Measurements from ENCODE around the gene FRMD5. TPM values are rescaled to one million over a fixed set of nuclear protein-coding genes. Genes with fewer than 3 reads are reported as not detected.
"Not testable (repeated sequence)": the region's sequence is repeated elsewhere in the genome, so short reads cannot be mapped to it uniquely, and the experiment has no call there.

The FRMD5 gene
- polyA plus RNA-seq (2014; cell fraction: cytosol; rRNA removed), result 11.1 and 12.8 TPM in 2 replicates
- polyA plus RNA-seq (2014; cell fraction: nucleus; rRNA removed), result 9.2 and 15.1 TPM in 2 replicates

DNA sequence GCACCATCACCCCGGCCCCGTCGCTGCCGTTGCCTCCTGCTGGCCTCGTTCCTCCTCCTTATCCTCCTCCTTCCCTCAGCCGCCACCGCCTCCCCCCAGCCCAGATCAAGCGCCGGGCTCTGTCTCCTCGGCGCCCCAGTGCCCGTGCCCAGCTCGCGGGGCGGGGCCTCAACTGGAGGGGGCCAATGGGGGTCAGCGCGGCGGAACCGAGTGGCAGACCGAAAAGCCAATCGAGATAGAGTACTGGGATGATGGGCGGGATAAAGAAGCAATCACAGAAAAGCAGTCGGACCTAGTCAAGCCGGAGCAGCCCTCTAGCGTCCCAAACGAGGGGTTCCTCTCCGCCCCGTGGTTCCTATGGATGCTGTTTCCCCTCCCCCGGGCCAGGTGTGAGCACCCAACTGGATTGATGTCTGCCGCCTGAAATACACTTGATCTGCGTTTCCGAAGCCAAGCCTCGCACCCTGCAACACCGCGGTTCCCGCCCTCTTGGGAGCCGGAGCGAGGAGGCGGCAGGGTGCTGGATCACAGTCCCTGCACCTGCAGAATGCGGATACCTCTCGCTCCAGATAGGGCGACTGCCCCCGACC, at the start of gene FRMD5:
Gene FRMD5, minus strand, starts transcription at position 121 of the 590 bp plus-strand sequence.
- DNase-seq (ENCODE audit: low spot score), result peak; percentile 97

DNA sequence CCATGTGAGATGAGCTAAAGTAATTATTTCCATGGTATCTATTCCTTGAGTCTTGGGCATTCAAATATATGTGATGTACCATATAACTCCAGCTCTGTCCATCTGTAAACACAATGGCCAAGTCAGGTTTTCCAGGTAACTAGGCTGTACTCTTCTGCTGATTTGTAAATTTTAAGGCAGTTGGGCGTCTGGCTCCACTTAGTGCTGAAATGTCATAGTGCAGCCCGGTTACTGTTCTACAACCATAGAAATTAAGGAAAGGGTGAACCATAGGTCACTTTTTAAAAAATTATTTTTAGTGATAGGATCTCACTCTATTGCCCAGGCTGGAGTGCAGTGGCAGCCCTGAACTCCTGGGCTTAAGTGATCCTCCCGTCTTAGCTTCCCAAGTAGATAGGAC, 48.8 kb upstream of the FRMD5 start:
- DNase-seq (ENCODE audit: low spot score), result no peak

DNA sequence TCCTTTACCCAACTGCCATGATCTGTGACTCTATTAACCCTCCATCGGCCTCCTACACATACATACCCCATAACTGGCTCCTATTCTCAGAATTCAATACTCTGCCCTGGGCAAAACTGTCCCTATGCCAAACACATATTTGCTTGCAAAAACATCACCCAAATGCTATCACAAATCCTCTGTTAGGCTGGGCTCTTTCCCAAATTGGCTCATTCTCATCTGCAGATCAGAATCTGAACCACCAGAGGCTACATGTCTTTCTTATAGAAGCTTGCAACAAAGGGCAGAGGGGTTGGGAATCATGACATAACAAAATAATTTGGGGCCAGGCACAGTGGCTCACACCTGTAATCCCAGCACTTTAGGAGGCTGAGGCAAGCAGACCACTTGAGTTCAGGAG, 48.1 kb upstream of the FRMD5 start:
- no peak for DNase-seq (ENCODE audit: low spot score)

DNA sequence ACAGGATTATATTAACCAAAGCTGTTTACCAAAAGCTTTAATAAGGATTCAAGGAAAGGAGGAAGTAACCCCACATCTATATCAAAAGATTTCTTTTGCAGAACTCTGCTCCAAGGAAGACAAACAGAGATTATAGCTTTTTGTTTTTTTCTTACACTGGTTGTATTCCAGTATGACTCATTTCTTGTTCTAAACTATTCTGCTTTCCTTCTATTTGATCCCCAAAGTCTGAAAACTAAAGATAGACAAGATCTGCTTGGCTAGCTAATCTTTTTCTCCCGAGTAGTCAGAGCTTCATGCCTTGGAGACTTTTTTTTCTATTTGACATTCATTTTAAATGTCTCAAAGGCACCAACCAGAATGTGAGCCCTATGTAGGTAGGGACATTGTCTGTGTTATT, 36.8 kb upstream of the FRMD5 start:
- DNase-seq (ENCODE audit: low spot score), result no peak

DNA sequence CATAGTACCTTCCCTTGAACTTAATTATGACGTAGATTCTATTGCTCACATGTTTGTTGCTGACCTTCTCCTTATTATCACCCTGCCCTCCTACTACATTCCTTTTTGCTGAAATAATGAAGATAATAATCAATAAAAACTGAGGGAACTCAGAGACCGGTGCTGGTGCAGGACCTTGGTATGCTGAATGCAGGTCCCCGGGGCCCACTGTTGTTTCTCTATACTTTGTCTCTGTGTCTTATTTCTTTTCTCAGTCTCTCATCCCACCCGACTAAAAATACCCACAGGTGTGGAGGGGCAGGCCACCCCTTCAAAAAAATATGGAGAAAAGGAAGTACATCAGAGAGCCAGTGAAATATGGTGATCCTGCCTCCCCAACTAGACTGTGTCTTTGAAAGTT, 34.2 kb upstream of the FRMD5 start:
- DNase-seq (ENCODE audit: low spot score), result not testable (repeated sequence)

DNA sequence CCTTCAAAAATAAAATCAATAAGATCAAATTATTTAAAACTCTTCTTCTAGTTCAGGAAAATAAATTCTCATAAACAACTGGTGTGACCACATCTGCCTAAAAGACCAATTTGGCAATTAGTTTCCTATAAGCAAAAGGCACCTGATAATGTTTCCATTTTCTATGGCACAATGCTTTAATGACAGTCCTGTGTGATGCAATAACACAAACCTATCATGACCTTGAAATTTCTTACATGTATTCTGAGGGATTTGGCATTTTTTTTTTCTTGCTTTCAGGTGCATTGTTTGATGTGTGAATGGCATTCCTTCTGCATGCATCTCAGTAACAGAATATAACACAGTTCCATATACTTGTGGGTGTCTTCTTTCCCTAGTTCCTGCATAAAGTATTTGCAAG, 32.5 kb upstream of the FRMD5 start:
- no peak for DNase-seq (ENCODE audit: low spot score)

DNA sequence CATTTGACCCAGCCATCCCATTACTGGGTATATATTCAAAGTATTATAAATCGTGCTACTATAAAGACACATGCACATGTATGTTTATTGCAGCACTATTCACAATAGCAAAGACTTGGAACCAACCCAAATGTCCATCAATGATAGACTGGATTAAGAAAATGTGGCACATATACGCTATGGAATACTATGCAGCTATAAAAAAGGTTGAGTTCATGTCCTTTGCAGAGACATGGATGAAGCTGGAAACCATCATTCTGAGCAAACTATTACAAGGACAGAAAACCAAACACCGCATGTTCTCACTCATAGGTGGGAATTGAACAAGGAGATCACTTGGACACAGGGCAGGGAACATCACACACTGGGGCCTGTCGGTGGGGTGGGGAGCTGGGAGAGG, 31.9 kb upstream of the FRMD5 start:
- DNase-seq (ENCODE audit: low spot score), result not testable (repeated sequence)

DNA sequence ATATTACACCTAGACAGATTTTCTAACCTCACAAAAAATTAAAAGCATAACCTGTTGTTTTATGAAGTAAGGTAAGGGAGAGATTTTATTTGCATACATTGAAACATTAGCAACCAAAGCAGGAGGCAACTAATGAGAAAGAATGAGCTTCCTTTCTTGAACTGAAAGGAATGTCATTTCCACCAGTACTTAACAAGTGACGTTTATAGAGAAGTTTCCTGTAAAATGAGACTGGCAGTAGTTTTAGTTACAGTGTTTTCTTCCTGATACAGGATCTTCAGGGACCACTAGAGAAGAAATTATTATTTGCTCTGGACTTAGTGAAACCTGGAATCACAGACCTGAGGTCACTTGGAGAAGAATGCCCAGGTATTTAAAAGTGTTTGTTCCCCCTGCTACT, 27.4 kb upstream of the FRMD5 start:
- no peak for DNase-seq (ENCODE audit: low spot score)

DNA sequence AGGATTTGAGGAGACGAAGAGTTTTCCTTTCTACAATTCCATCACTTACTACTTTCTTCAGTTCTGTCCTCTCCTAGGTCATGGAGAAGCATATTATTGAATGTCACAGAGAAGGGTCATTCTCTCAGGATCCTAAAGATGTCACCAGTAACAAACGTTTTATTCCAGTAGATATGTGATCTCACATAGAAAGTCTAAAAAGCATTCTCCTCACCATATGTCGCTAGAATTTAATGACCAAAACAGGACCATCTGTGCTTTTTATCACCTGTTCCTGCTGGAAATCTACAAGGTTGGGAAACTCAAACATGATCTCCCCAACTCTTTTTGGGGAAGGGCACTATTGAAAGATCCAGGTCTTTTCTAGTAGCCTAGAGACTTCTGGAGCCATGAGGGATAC, 24.0 kb upstream of the FRMD5 start:
- DNase-seq (ENCODE audit: low spot score), result no peak

DNA sequence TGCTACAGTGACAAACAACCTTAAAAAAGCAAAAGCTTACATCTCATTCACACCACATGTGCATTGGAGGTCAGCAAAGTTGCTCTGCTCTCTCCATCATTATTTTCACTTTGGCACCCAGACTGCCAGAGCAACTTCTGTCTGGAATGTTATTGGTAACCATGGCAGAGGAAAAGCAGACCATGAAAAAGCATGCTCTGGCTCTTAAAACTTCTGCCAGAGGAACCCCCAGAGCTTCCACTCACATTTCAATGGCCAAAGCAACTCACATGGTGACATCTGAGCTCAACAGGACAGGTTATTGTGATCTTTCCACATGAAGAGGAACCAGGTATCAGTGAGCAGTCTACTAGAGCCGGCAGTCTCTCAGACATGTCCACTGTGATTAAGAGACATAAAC, 21.9 kb upstream of the FRMD5 start:
- no peak for DNase-seq (ENCODE audit: low spot score)

DNA sequence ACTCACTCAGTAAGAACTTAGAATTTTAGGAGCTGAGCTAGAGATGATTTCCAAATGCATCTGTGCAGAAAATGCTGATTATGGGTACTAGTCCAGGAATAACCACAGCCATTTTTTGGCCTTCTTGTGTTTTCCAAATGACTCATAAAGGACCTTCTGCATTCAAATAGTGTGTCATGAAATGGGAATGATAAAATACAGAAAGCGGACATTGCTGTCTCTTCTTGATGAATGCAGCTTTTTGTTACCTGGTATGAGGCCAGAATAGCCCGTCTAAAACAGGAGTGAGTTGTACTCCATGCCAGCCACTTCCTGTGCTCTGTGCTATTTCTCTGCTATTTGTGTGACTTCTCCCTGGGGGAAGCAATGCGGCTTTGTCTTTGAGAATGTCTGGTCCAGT, 20.5 kb upstream of the FRMD5 start:
- no peak for DNase-seq (ENCODE audit: low spot score)

DNA sequence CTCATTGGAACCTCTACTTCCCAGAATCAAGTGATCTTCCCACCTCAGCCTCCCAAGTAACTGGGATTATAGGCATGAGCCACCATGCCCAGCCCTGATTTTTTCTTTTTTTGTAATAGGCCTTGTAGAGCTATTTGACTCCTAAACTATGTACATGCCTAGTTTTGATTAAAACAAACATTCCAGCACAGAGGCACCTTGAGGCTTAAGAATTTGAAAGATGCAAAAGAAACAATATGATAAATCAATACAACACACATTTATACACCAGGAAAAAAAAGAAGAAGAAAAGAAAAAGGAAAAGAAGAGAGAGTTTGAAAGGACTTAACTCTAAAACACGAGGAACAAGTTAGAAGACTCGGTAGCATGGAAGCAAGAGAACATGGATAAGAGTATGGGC, 13.9 kb upstream of the FRMD5 start:
- no peak for DNase-seq (ENCODE audit: low spot score)

DNA sequence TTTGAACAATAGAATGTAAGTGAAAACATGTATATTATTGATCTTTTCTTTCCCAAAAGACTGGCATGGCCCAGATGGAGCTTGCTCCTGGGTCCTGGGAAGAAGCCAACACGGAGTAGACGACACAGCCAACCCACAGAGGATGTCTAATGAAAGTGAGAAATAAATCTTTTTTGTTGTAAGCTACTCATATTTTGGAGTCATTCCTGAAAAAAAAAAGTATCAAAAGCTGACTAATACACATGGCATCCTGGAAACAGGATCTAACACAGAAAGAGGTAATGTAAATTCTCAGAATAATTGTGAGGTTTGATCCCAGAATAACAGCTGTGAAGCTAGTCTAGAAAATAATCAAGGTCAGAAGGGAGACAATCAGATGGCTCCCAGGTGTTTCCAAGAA, 12.6 kb upstream of the FRMD5 start:
- no peak for DNase-seq (ENCODE audit: low spot score)

DNA sequence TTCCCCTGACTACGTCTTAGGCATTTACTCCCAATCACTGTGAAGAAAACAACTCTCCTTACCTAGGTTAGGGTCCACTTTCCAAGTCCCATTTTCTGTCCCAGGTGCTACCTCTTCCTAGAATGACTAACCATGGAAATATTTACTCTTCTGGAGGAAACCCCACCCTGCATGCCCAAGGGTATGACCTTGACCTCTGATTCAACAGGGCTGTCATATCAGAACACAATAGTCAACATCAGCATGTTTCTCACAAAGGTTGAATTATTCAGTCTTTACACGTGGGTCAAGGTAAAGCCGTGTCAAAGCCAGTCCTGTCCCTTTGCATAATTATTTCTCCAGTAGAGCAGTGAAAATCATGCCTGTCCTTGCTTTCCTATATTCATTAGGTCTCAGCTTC, 4.3 kb upstream of the FRMD5 start:
- DNase-seq (ENCODE audit: low spot score), result no peak

DNA sequence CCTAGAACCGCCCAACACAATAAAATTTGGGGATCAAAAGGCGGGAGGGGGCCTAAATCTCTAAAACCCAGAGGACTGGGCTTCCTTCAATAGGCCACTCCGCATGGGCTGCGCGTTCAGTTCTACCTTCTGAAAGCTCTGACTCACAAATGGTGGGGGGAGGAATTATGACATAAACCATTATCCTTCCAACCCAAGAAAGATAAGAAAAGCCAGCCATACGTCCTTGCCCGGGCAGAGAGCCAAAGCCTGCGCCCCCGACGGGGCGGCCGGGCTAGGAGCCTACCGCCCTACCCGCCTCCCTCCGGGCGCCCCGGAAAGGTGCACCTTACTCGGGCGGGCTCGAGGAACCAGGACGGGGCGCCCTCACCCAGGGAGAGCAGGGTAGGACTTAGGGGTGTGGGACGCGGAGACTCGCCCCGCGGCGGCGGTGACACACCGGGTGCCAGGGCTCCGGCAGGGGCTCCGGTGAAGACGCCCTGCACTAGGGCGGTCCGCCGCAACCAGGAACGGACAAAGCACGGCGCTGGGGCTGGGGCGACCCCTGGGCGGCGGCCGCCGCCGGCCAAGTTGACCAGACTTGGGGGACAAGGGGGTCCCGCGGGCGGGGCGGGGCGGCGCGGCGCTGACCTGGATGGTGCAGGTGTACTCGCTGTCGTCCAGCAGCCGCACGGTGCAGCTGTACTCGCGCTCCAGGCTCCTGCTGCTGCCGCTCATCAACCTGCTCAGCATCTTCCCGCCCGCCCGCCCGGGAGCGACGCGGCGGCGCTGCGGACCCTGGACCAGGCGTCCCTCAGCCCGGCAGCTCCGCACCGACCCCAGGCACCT, 534 bp downstream of the FRMD5 start:
- DNase-seq (ENCODE audit: low spot score), result peak; percentile 67

DNA sequence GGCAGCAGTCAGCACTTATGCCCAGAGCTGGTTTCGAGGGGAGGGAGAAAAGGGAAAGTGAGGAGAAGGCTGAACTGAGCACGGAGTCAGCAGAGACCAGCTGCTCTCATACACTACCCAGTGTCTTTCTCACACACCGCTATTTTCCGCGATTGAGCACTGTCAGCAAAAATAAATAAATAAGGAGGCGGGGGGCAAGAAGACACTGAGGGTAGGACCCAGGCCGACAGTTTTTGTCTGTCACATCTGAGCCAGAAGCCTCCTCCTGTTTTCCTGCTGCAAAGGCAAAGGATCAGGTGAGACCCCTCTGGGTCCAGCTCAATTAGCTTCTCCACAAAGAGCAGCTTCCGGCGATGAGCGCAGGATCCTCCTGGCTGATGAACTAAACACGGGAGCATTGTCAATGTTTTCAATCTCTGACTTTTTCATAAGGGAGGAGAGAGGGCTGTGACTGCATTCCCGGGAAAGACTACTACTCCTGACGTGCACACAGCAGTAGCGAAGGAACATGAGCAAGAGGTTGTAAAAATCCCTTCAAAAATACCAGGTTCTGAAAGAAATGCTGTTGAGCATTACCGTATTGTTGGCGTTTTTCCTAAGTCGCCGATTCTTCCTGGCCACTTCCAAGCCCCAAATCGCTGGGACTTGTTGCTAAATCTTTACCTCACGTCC, 1.3 kb downstream of the FRMD5 start:
- DNase-seq (ENCODE audit: low spot score), result peak; percentile 61

DNA sequence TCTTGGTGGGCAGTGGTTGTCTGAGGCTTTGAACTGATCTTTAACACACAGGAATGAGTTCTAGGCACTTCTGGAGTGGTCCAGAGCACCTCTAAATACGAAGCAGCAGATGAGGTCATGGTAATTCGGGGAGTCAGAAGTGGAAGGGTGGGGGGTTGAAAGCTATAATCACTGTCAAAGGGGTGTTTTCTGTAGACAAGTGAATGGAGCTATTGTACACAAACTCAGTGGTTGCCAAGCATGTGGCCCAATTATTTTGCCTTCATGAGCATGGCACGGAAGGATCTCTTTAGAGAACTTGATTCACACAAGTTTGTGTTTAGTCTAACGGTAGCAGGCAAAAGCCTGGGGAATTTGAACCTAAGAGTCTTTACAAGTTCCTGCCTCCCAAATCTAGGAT, 6.3 kb downstream of the FRMD5 start:
- DNase-seq (ENCODE audit: low spot score), result no peak

DNA sequence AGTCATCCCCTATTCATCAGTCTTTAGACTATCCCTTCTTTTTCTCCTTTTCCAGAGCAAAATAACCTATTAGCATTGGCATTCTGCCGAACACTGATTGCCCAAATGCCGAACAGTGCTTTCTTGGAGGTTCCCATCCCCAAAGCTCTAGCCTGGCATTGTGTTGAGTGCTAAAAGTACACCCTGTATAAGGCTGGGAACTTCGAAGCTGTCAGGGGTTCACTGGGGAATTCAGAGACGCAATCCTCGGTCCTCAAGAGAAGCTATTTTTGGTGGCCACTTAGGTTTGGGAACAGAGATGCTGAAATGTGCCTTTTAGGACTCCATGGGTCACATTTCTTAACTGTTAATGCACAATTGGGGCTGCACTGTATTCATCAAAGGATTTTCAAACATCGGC, 8.4 kb downstream of the FRMD5 start:
- no peak for DNase-seq (ENCODE audit: low spot score)

DNA sequence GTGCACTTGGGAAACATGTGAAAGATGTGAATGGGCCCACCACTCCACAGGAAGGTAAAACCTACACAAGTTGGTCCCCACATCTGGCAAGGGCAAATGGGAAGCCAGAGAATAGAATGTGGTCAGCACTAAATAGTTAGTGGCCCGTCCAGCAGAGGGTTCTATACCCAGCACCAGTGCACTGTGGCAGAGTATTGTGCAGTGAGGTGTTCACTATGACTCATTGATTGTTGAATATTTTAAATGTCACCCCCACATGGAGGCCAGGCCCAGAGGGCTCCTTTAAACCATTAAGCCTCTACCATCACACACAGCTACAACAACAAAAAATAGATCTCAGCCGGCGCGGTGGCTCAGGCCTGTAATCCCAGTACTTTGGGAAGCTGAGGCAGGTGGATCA, 11.7 kb downstream of the FRMD5 start:
- DNase-seq (ENCODE audit: low spot score), result no peak

DNA sequence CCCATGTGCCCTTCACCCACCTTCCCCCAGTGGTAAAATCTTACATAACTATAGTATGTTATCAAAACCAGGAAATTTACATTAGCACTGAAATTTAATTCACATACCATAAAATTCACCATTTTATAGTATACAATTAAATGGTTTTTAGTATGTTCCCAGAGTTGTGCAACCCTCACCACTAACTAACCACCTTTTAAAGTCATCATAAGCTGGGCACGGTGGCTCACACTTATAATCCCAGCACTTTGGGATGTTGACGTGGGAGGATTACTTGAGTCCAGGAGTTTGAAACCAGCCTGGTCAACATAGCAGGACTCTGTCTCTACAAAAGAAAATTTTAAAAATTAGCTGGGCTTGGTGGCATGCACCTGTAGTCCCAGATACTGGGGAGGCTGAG, 13.7 kb downstream of the FRMD5 start:
- no peak for DNase-seq (ENCODE audit: low spot score)

DNA sequence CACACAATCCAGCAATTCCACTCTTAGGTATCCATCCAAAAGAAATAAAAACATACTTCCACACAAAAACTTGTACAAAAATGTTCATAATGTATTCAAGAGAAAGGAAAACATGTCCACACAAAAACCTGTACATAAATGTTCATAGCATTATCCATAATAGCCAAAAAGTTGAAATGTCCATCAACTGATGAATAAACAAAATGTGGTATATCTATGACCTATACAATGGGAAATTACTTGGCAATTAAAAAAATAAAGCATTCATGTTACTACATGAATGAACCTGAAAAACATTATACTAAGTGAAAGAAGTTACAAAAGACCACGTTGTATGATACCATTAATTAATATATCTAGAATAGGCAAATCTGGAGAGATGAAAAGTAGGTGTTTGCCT, 17.9 kb downstream of the FRMD5 start:
- DNase-seq (ENCODE audit: low spot score), result no peak

DNA sequence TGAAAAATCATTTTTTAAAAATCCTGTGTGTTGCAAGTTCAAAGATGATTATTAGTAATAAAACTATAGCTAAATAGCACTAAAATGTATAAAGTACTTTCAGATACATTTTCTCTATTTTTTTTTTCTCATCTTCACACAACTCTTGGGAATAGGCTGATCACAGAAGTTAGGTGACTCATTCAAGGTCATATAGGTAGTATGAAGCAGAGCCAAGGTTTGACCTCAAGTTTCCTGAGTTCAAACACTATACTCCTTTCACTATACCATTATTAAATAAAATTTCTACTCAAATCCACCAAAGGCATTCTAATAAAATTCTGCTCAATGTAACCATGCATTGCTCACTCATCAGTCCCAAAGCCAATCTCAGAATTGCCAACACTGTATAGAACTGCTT, 21.3 kb downstream of the FRMD5 start:
- DNase-seq (ENCODE audit: low spot score), result no peak

DNA sequence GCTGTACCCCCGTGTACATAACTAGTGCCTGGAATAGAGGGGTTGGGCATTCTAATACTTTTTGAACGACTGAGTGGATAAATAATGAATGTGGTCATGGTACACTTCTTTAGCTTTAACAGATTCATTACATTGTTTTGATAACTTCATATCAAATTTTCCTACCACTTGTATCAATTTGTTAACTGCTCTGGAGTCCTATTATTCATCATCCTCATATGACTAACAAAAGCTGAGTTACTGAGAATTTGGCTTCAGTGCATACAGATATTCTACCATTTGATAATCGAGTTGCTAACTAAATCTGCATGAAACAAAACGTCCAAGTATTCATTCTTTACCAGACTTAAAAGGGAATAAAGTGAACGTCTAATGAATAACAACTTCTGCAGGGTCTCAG, 31.7 kb downstream of the FRMD5 start:
- DNase-seq (ENCODE audit: low spot score), result no peak
